DND-41 (cell line): ENCODE measurements around the gene CYP46A1.

Experiments used
- ATAC-seq: fragments of 200-7000 bp; cut with Tn5 transposase; 3 replicates; pipeline ENCODE4 v1.9.1; 2021; ENCODE audit warnings: low read depth; ENCODE audit not compliant: insufficient read depth
- DNase-seq: peaks from one replicate; pipeline ENCODE4 v3.0.0-alpha.2; 2020
- H2AFZ ChIP-seq: 2 replicates; pipeline ENCODE4 v1.6.0; 2012; ENCODE audit warnings: low read depth, low read length
- H3K27ac ChIP-seq: 2 replicates; pipeline ENCODE4 v1.5.1; 2012; ENCODE audit warnings: low read length, inconsistent platforms
- H3K27me3 ChIP-seq: fragments of 200-600 bp; sonication (generic); 2 replicates; pipeline ENCODE4 v1.6.0; 2012; ENCODE audit warnings: low read length, mild to moderate bottlenecking, inconsistent platforms; ENCODE audit not compliant: insufficient read depth, poor library complexity
- H3K36me3 ChIP-seq: 2 replicates; pipeline ENCODE4 v1.5.1; 2012; ENCODE audit warnings: low read length, inconsistent platforms; ENCODE audit not compliant: insufficient read depth
- H3K4me1 ChIP-seq: 2 replicates; pipeline ENCODE4 v1.5.1; 2012; ENCODE audit warnings: mild to moderate bottlenecking, low read length; ENCODE audit not compliant: insufficient read depth
- H3K4me2 ChIP-seq: 2 replicates; pipeline ENCODE4 v1.6.0; 2012; ENCODE audit warnings: mild to moderate bottlenecking, moderate library complexity, low read length, inconsistent platforms; ENCODE audit not compliant: insufficient read depth
- H3K4me3 ChIP-seq, 2 experiments: fragments of 200-600 bp in 1 of 2; shearing (Covaris generic) in 1 of 2; 2 replicates each; pipeline ENCODE4 v1.5.1; 2012 to 2016; ENCODE audit warnings: inconsistent platforms in 2 of 2, low read length in 2 of 2, mild to moderate bottlenecking in 2 of 2, low read depth in 1 of 2, moderate library complexity in 1 of 2
- H3K79me2 ChIP-seq: 2 replicates; pipeline ENCODE4 v1.6.0; 2012; ENCODE audit warnings: low read length, inconsistent platforms; ENCODE audit not compliant: insufficient read depth
- H3K9ac ChIP-seq: 2 replicates; pipeline ENCODE4 v1.6.0; 2012; ENCODE audit warnings: low read depth, mild to moderate bottlenecking, inconsistent platforms, low read length, moderate library complexity
- H3K9me3 ChIP-seq: 2 replicates; pipeline ENCODE4 v1.5.1; 2012; ENCODE audit warnings: low read length, moderate library complexity, mild to moderate bottlenecking, inconsistent platforms; ENCODE audit not compliant: insufficient read depth, severe bottlenecking
- H4K20me1 ChIP-seq: 2 replicates; pipeline ENCODE4 v1.6.0; 2012; ENCODE audit warnings: low read length; ENCODE audit not compliant: insufficient read depth
- CTCF ChIP-seq: IDR thresholded peaks from 2 replicates; pipeline ENCODE4 v1.5.1; 2012; ENCODE audit warnings: borderline replicate concordance, low read length, moderate library complexity, mild to moderate bottlenecking; ENCODE audit not compliant: poor library complexity, severe bottlenecking; ENCODE audit errors: extremely low read depth
- EZH2 ChIP-seq: IDR thresholded peaks from 3 replicates; pipeline ENCODE4 v1.6.1; 2012; ENCODE audit warnings: borderline replicate concordance, low read depth, mild to moderate bottlenecking, moderate library complexity, low read length, inconsistent platforms; ENCODE audit not compliant: severe bottlenecking

CYP46A1 gene

GRCh38 chr14:99673305-99674063 lies 10.6 kb upstream of the CYP46A1 start:
- ATAC-seq: no peak
- no peaks in the 10 kb centered on the region for H3K79me2 ChIP-seq
- H3K4me1 ChIP-seq: no peaks in the 10 kb centered on the region
- TF ChIP-seq EZH2 (no peak), CTCF (no peak)
- H3K9ac ChIP-seq: no peak overlapping the region
- H2AFZ ChIP-seq: no peak overlapping the region
- DNase-seq: no peak
- H3K9me3 ChIP-seq: peaks cover 7% of the 10 kb centered on the region
- H3K36me3 ChIP-seq: no peaks in the 10 kb centered on the region
- no peak overlapping the region for H3K4me2 ChIP-seq
- no peak overlapping the region for H3K4me3 ChIP-seq
- H3K27me3 ChIP-seq: no peaks in the 10 kb centered on the region
- no peaks in the 10 kb centered on the region for H4K20me1 ChIP-seq
- no peak overlapping the region for H3K27ac ChIP-seq

GRCh38 chr14:99674064-99674650 lies 9.9 kb upstream of the CYP46A1 start:
- Histone ChIP-seq H3K4me2 (no peak overlapping the region), H3K79me2 (no peaks in the 10 kb centered on the region), H3K27me3 (no peaks in the 10 kb centered on the region), H3K4me1 (no peaks in the 10 kb centered on the region), H3K36me3 (no peaks in the 10 kb centered on the region), H3K4me3 (no peak overlapping the region), H4K20me1 (no peaks in the 10 kb centered on the region), H3K9me3 (peaks cover 7% of the 10 kb centered on the region), H3K9ac (no peak overlapping the region), H3K27ac (no peak overlapping the region), H2AFZ (no peak overlapping the region)
- TF ChIP-seq CTCF (no peak), EZH2 (no peak)
- DNase-seq: no peak
- ATAC-seq: no peak

- H3K79me2 ChIP-seq: no peaks in the 10 kb centered on the region
- peaks cover 7% of the 10 kb centered on the region for H3K9me3 ChIP-seq
- no peak overlapping the region for H3K4me3 ChIP-seq
- no peaks in the 10 kb centered on the region for H3K36me3 ChIP-seq
- no peaks in the 10 kb centered on the region for H3K27me3 ChIP-seq
- H3K4me1 ChIP-seq: no peaks in the 10 kb centered on the region
- no peak overlapping the region for H3K9ac ChIP-seq
- TF ChIP-seq CTCF (no peak), EZH2 (no peak)
- H2AFZ ChIP-seq: no peak overlapping the region
- no peak for ATAC-seq
- no peaks in the 10 kb centered on the region for H4K20me1 ChIP-seq
- H3K4me2 ChIP-seq: no peak overlapping the region
- no peak overlapping the region for H3K27ac ChIP-seq
- no peak for DNase-seq
Observed at GRCh38 chr14:99674776-99675381, 9.2 kb upstream of the CYP46A1 start.
